GM20431 (cell line): ENCODE data around the gene NUCB1.
"Not testable (repeated sequence)": the region's sequence is repeated elsewhere in the genome, so short reads cannot be mapped to it uniquely, and the experiment has no call there.

Source experiments
- in situ Hi-C: fragments of 300-500 bp; cut with MseI, MboI; formaldehyde crosslinking; loops from one replicate; pipeline ENCODE4 v1.15.0; 2020; ENCODE audit warnings: low sequenced_read_pairs; ENCODE audit not compliant: unreplicated experiment

NUCB1 gene

GRCh38 chr19:48925890-48926289 is 25.8 kb downstream of the NUCB1 start:
- in situ Hi-C loops = not testable (repeated sequence)

- in situ Hi-C loops = no loop called here
Measured at GRCh38 chr19:48926909-48927308, 26.8 kb downstream of the NUCB1 start.

DNA sequence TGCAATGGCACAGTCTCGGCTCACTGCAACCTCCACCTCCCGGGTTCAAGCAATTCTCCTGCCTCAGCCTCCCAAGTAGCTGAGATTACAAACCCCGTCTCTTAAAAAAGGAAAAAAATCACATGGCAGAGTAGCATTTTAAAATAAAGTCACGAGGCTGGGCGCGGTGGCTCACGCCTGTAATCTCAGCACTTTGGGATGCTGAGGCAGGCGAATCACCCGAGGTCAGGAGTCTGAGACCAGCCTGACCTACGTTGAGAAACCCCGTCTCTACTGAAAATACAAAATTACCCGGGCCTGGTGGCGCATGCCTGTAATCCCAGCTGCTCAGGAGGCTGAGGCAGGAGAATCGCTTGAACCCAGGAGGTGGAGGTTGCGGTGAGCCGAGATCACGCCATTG is 27.6 kb downstream of the NUCB1 start:
- in situ Hi-C loops = not testable (repeated sequence)

DNA sequence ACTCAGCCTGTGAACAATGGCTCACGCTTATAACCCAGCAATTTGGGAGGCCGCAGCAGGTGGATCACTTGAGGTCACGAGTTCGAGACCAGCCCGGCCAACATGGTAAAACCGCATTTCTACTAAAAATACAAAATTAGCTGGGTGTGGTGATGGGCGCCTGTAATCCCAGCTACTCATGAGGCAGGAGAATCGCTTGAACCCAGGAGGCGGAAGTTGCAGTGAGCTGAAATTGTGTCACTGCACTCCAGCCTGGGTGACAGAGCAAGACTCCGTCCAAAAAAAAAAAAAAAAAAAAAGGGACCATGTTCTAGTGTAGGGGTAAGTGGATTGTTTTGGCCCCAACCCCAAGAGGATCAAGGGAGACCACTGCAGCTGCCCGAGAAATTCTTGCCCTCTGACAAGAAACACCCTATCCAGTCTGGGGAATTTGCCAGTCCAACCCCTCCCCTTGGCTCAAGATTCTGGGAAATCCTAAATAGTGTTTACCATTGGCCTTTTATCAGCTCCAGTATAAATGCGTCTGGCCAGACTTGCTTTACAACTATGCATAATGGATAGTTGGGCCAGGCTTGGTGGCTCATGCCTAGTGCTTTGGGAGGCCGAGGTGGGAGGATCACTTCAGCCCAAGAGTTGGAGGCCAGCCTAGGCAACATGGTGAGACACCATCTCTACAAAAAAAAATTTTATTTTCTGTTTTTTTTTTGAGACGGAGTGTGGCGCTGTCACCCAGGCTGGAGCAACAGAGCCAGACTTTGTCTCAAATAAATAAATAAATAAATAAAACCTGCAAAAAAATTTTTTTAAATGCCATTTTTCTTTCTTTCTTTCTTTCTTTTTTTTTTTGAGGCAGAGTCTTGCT is 28.3 kb downstream of the NUCB1 start:
- in situ Hi-C loops = no loop called here

- in situ Hi-C loops = no loop called here
Measured at GRCh38 chr19:48933382-48933932, 33.3 kb downstream of the NUCB1 start, which contains the start of gene DHDH. Gene DHDH, plus strand, starts transcription at chr19:48933699. Its CDS starts 23 bp downstream, at chr19:48933722.

- in situ Hi-C loops = no loop called here
Measured at GRCh38 chr19:48934837-48935236, 34.7 kb downstream of the NUCB1 start.

- in situ Hi-C loops = no loop called here
Measured at GRCh38 chr19:48935864-48936263, 35.8 kb downstream of the NUCB1 start.

- in situ Hi-C loops = no loop called here
Measured at GRCh38 chr19:48938256-48938655, 38.1 kb downstream of the NUCB1 start.

DNA sequence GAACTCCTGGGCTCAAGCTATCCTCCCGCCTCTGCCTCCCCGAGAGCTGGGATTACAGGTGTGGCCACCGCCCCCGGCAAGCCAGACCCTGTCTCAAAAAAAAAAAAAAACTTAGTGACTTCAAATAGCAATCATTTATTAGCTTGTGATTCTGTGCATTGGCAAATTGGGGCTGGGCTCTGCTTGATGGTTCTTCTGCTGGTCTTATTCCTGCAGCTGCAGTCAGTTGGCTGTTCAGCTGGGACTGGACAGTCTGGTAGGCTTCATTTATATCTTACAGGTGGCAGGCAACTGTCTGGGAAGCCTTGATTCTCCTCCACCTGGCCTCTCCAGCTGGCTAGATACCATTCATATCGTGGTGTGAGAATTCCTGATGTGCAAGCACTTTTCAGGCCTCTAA is 40.8 kb downstream of the NUCB1 start:
- in situ Hi-C loops = no loop called here

DNA sequence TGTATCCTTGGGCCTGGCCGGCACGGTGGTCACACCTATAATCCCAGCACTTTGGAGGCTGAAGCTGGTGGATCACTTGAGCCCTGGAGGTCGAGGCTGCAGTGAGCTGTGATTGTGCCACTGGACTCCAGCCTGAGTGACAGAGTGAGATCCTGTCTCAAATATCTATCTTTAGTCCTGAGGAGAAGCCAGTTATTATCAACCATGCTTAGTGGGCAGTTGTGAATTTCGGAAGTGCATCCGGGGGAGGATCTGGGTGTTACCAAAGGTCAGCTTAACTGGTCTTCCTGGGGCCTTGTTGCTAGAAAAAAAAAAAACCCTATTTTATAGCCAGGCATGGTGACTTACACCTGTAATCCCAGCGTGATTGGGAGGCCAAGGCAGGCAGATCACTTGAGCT is 43.0 kb downstream of the NUCB1 start:
- in situ Hi-C loops = no loop called here

- in situ Hi-C loops = no loop called here
Measured at GRCh38 chr19:48945415-48945814, 45.3 kb downstream of the NUCB1 start.

- in situ Hi-C loops = no loop called here
Measured at GRCh38 chr19:48945817-48946216, 45.7 kb downstream of the NUCB1 start.

DNA sequence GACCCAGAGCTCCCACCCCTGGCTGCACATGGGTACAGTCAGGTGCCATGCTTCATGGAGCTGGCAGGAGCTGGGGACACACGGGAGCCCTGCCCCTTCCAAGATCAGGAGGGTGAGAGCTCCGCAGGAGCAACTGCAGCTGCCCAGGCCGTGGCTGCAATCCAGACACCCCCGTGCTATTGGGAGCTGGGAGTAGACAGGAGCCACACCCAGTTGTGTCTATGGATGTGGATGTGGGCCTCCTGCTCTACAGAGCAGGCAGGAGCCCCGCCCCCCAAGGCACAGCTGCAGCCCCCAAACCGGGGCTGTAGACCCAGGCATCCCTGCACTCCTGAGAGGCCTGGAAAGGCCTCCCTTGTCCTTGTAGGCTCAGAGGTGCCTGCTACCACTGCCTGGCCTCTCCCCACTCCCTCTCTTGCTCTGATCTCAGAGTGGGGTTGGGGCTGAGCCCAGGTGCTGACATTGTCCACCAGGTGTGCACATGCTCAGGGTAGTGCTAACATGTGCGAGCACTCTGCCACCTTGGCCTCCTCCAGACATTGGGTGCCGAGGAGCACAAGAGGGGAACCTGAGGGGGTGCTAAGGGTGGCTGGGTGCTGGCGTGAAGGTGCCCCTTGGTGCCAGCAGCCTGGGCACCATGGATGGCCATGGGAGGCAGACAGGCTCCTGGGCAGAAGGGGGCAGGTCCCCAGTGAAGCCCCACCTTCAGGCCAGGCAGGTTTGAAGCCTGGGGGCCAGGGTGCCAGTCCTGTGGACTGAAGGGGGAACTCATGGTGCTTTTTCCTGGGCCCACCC is 46.5 kb downstream of the NUCB1 start:
- in situ Hi-C loops = no loop called here

- in situ Hi-C loops = no loop called here
Measured at GRCh38 chr19:48947258-48947542, 47.1 kb downstream of the NUCB1 start.

- in situ Hi-C loops = no loop called here
Measured at GRCh38 chr19:48950159-48950558, 50.0 kb downstream of the NUCB1 start.

DNA sequence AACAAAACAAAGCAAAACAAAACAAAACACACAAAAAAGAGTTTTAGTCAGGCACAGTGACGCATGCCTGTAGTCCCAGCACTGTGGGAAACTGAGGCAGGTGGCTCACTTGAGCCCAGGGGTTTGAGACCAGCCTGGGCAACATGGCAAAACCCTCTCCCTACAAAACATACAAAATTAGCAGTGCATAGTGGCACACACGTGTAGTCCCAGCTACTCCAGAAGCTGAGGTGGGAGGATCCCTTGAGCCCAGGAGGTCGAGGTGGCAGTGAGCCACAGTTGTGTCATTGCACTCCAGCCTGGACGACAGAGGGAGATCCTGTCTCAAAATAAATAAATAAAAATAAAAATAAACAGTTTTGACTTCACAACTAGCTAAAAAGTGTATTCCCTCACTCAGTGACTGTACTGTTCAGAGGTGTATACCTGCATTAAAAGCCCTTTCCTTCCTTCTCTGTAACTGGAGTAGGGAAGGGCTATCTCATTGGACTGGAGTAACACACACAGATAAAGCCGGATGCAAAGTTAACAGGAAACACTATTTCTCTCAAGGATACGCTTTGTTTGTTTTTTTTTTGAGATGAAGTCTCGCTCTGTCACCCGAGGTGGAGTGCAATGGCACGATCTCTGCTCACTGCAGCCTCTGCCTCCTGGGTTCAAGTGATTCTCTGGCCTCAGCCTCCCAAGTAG is 50.9 kb downstream of the NUCB1 start:
- in situ Hi-C loops = no loop called here

- in situ Hi-C loops = no loop called here
Measured at GRCh38 chr19:48953141-48953540, 53.0 kb downstream of the NUCB1 start.

GRCh38 chr19:48953990-48954594 is 54.0 kb downstream of the NUCB1 start:
- in situ Hi-C loops = no loop called here

DNA sequence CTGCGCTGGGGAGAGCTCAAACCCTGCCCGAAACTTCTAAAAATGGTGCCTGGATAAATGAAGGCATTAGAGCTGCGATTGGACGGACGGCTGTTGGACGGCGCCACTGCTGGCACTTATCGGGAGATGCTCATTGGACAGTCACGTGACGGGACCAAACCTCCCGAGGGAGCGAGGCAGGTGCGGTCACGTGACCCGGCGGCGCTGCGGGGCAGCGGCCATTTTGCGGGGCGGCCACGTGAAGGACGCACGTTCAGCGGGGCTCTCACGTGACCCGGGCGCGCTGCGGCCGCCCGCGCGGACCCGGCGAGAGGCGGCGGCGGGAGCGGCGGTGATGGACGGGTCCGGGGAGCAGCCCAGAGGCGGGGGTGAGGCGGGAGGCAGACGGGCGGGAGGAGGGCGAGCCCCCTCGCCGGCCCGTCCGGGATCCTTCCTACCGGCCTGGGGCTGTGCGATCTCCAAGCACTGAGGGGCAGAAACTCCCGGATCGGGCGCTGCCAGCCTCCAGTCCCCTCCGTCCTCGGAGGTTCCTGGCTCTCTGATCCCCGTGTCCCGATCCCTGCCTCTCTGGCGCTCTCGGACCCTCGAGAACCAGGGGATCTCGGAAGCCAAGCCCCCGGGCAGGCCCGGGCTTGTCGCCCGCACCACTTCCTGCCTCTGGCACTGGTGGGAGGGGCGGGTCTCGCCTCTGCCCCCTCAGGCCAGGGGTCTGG is 54.6 kb downstream of the NUCB1 start, which contains the start of gene BAX:
BAX (plus strand) TSS at position 281 of the 713 bp plus-strand sequence; CDS start at position 335, 54 bp downstream.
- in situ Hi-C loops = no loop called here
